CD1c-positive myeloid dendritic cell (primary cell): Measurements from ENCODE around the gene SLU7.

ENCODE experiments used
- DNase-seq: peaks from one replicate; pipeline ENCODE4 v3.0.0-alpha.2; 2016; ENCODE audit errors: extremely low spot score

Gene SLU7

GRCh38 chr5:160367261-160367660 is 51.6 kb downstream of the SLU7 start:
- no peak for DNase-seq

GRCh38 chr5:160366230-160366629 is 52.7 kb downstream of the SLU7 start:
- DNase-seq, result no peak

DNA sequence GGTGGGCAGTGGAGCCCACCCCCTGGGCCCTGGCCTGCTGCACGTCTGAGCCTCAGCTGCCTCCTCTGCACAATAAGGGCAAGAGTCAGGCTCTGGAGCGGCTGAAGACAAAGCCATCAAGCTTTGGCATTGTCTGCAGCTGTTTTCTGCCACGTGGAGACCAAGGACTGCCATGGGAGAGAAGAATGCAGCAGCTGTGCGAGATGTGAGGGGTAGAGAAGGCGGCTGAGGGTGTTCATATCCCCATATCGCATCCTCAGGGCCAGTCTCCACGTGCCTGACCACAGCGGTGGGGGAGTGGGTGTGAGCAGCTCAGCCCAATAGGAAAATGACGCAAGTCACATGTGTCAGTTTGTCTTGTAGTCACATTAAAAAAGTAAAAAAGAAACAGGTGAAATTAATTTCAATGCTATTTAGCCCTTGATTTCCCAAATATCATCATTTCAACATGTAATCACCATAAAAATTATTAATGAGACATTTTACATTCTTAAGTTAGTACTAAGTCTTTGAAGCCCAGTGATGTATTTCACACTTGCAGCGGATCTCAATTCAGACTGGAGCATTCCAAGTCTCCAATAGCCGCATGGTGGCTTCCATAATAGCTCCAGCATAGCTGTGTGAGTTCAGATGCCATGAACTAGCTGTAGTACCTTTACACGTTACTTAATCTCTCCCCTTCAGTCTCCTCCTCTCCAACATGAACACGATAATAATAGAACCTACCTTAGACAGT is 55.1 kb downstream of the SLU7 start:
- no peak for DNase-seq

DNA sequence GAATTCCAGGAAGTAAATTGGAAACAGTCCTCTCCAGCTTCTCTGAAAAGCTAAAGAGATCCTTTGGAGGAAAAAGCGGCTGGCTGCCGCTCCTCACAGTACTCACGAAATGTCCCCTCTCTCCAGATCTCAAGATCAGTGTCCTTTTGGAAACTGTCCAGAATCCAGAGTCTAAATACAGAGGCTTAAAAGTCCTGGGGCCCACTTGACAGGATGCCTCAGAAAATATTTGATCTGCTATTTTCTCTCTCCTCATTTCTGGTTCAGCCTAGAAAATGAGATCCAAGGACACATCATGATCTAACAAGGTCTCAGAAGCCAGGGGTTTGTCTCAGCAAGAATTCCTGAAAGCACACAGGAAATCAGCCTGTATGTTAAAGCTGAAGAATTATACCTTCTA is 55.7 kb downstream of the SLU7 start:
- DNase-seq, result no peak

GRCh38 chr5:160361624-160362228 is 57.2 kb downstream of the SLU7 start:
- no peak for DNase-seq

DNA sequence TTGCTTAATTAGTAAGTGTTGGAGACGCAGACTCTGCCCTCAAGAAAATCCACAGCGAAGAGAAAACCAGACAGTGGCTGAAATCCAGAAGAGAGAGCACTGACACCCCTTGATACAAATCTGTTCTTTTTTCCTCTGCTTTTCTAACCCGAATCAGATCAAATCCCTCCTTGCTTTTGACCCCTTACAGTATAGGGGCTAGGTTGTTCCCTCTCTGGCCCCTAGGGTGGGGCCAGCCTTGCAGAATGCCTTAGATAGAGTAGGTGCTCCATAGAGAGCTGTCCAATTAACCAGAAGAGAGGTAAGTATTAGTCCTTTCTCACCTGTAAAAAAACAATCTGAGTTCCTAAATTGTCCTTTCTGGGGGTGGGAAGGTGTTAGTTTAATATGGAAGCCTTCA is 58.6 kb downstream of the SLU7 start:
- no peak for DNase-seq

GRCh38 chr5:160359816-160360215 is 59.1 kb downstream of the SLU7 start:
- DNase-seq, result no peak

DNA sequence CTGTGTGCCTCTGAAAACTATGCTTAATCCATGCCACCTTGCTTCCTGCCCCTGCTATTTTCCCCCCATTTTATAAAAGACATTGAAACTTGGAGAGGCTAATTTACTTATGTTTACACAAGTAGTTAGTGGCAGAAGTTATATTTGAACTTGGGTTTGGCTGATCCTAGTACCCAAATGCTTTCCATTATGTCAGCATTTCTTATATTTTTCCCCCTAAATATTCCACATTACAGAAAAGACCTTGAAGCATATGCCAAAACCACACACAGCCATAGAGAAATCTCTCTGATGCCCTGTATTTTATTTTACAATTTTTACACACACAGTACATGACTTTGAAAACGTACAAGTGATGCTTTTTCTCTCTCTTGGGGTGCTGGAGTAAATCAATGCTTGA is 59.6 kb downstream of the SLU7 start:
- DNase-seq, result no peak

DNA sequence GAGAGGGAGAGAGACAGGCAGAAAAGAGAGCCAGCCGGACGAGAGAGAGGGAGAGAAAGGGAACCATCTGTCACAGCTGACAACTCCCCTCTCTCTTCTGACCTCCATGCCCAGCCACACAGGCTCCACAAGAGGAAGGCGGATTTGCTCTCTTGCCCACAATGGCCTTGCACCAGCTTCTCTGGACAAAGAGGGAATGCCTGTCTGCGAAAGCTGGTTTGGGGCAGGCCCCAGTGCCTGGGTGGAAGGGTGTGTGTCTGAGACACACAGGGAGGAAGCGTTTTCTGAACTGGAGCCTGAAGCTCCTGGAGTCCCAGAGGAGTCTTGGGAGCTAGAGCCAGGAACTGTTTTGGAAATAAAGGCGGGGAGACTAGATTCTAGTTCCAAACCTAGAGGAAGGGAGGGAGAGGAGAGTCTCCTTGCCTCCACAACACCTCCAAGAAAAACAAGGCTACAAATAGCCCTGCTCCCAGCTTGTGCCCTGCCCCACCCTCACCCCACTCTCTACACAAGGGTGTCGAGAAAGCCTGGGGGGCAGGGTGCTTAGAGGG is 60.9 kb downstream of the SLU7 start:
- DNase-seq, result no peak

DNA sequence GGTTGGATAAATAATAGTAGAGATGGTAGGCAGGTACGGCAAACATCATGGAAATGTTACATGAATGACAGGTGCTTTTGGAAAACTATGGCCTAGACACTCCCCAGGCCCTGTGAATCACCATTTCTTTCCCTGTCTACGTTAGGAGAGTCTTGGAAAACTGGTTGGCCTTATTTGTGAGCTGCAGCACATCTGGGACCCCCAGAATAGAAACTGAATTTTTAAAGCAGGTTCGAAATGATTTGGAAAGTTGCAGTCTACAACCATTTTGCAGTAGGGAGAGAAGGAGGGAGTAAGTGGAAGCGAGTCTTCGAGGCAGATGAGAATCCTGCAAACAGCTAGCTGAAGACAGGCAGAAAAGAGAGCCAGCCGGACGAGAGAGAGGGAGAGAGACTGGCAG is 61.5 kb downstream of the SLU7 start:
- no peak for DNase-seq

DNA sequence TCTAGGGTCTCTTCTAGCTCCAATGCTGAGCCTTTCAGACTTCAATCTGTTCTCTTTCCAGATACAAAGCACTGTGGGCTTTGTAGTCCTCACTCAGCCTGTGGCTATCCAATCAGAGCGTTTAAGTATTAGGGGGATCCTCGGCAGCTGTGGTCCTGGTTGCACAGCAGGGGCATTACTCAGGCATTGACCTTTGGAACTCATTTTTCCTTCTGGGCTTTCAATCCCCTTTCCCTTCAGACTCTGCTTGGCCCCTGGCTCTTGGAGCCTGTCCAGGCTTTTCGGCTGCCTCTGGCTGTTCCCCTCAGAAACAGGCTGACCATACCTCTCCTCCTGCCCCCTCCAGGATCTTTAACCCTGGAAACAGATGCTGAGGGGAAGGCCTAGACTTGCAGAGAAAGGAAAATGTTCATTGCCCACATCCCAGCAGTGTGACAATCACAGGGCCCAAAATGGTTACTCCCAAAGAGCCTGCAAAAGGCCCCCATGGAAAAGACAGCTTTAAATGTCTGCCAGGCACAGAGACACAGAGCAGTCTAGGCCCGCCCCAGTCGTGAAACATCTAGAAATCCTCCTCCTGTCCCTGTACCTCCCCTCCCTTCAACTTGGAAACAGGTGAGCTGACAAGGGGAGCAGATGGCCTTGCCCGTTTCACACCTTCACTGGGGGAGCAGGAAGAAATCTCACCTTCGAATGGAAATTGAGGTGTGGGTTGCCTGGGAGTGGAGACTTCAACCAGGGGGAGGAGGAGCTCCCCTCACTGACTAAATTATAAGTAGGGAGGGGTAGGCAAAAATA is 62.1 kb downstream of the SLU7 start:
- no peak for DNase-seq

- DNase-seq, result no peak
These were observed 64.2 kb downstream of the SLU7 start for GRCh38 chr5:160354666-160355065.

DNA sequence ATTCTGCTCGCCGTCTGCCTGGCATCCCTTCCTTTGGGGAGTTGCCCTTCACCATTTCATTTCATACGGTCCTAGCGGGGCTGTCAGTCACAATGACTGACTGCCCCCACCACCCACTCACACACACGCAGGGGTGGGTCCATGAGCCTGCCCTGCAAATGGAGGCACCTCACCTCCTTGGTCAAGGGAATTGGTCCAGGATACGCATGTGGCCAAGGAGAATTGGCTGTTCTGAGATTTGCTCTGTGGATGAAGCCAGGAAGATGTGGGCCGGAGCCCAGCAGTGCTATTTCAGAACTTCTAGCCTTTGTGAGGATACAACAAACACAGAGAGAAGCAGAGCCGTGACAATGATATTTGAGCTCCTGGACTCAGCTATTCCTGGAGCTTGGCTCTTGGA is 65.5 kb downstream of the SLU7 start:
- DNase-seq, result no peak

- DNase-seq, result no peak
These were observed 66.6 kb downstream of the SLU7 start for GRCh38 chr5:160352308-160352707.
